ENCODE measurements around the gene COMTD1.

COMTD1 gene

GRCh38 chr10:75244487-75245353 is 9.0 kb upstream of the COMTD1 start:
- H3K36me3 ChIP-seq (ENCODE audit: control insufficient read depth, insufficient read depth, low read length, severe bottlenecking), result no peaks in the 10 kb centered on the region
- DNase-seq (ENCODE audit: low read depth), result no peak
- peaks cover 6% of the 10 kb centered on the region for H3K9me3 ChIP-seq (ENCODE audit: control insufficient read depth, low read length)
- H3K9ac ChIP-seq (ENCODE audit: low read length), result no peak overlapping the region
- H3K4me3 ChIP-seq (ENCODE audit: low read length), result no peak overlapping the region
- H3K4me1 ChIP-seq (ENCODE audit: control insufficient read depth, insufficient read depth, low read length), result no peaks in the 10 kb centered on the region
- H3K27me3 ChIP-seq (replicated peaks; ENCODE audit: control insufficient read depth, insufficient read depth, low read length), result peaks cover 14% of the 10 kb centered on the region

- Histone ChIP-seq H3K36me3 (ENCODE audit: control insufficient read depth, insufficient read depth, low read length, severe bottlenecking) (no peaks in the 10 kb centered on the region), H3K4me1 (ENCODE audit: control insufficient read depth, insufficient read depth, low read length) (no peaks in the 10 kb centered on the region)
These were observed 7.7 kb upstream of the COMTD1 start for GRCh38 chr10:75243426-75243825.

GRCh38 chr10:75240329-75241076 is 4.7 kb upstream of the COMTD1 start:
- Histone ChIP-seq H3K4me1 (ENCODE audit: control insufficient read depth, insufficient read depth, low read length) (peaks cover 2% of the 10 kb centered on the region), H3K4me3 (ENCODE audit: low read length) (no peak overlapping the region), H3K36me3 (ENCODE audit: control insufficient read depth, insufficient read depth, low read length, severe bottlenecking) (no peaks in the 10 kb centered on the region), H3K9ac (ENCODE audit: low read length) (no peak overlapping the region), H3K27me3 (replicated peaks; ENCODE audit: control insufficient read depth, insufficient read depth, low read length) (peaks cover 14% of the 10 kb centered on the region), H3K9me3 (ENCODE audit: control insufficient read depth, low read length) (peaks cover 6% of the 10 kb centered on the region)
- no peak for DNase-seq (ENCODE audit: low read depth)

More at GRCh38 chr10:75243426-75243825, 7.7 kb upstream of the COMTD1 start:
- H3K9ac ChIP-seq (ENCODE audit: low read length), result no peak overlapping the region
- H3K9me3 ChIP-seq (ENCODE audit: control insufficient read depth, low read length), result peaks cover 6% of the 10 kb centered on the region
- peaks cover 14% of the 10 kb centered on the region for H3K27me3 ChIP-seq (replicated peaks; ENCODE audit: control insufficient read depth, insufficient read depth, low read length)
- no peak overlapping the region for H3K4me3 ChIP-seq (ENCODE audit: low read length)
- no peak for DNase-seq (ENCODE audit: low read depth)

- no peak overlapping the region for H3K9ac ChIP-seq (ENCODE audit: low read length)
- DNase-seq (ENCODE audit: low read depth), result no peak
- H3K4me1 ChIP-seq (ENCODE audit: control insufficient read depth, insufficient read depth, low read length), result peaks cover 13% of the 10 kb centered on the region
- H3K4me3 ChIP-seq (ENCODE audit: low read length), result no peak overlapping the region
- H3K9me3 ChIP-seq (ENCODE audit: control insufficient read depth, low read length), result peaks cover 3% of the 10 kb centered on the region
- peaks cover 10% of the 10 kb centered on the region for H3K27me3 ChIP-seq (replicated peaks; ENCODE audit: control insufficient read depth, insufficient read depth, low read length)
- no peaks in the 10 kb centered on the region for H3K36me3 ChIP-seq (ENCODE audit: control insufficient read depth, insufficient read depth, low read length, severe bottlenecking)
These were observed 3.5 kb upstream of the COMTD1 start for GRCh38 chr10:75239096-75239790.

GRCh38 chr10:75238182-75239095 is 2.7 kb upstream of the COMTD1 start:
- Histone ChIP-seq H3K36me3 (ENCODE audit: control insufficient read depth, insufficient read depth, low read length, severe bottlenecking) (no peaks in the 10 kb centered on the region), H3K4me1 (ENCODE audit: control insufficient read depth, insufficient read depth, low read length) (peaks cover 13% of the 10 kb centered on the region), H3K9ac (ENCODE audit: low read length) (no peak overlapping the region), H3K9me3 (ENCODE audit: control insufficient read depth, low read length) (no peaks in the 10 kb centered on the region), H3K27me3 (replicated peaks; ENCODE audit: control insufficient read depth, insufficient read depth, low read length) (peaks cover 2% of the 10 kb centered on the region), H3K4me3 (ENCODE audit: low read length) (no peak overlapping the region)
- DNase-seq (ENCODE audit: low read depth), result no peak

- H3K9me3 ChIP-seq (ENCODE audit: control insufficient read depth, low read length), result no peaks in the 10 kb centered on the region
- no peak for DNase-seq (ENCODE audit: low read depth)
- no peaks in the 10 kb centered on the region for H3K27me3 ChIP-seq (replicated peaks; ENCODE audit: control insufficient read depth, insufficient read depth, low read length)
- H3K36me3 ChIP-seq (ENCODE audit: control insufficient read depth, insufficient read depth, low read length, severe bottlenecking), result peaks cover 20% of the 10 kb centered on the region
- H3K9ac ChIP-seq (ENCODE audit: low read length), result peak overlapping the region; percentile 84
- peaks cover 13% of the 10 kb centered on the region for H3K4me1 ChIP-seq (ENCODE audit: control insufficient read depth, insufficient read depth, low read length)
- peak overlapping the region; percentile 83 for H3K4me3 ChIP-seq (ENCODE audit: low read length)
These were observed 545 bp upstream of the COMTD1 start for GRCh38 chr10:75236178-75236825.

GRCh38 chr10:75234683-75235374 is 928 bp downstream of the COMTD1 start:
- Histone ChIP-seq H3K4me3 (ENCODE audit: low read length) (peak overlapping the region; percentile 83), H3K9me3 (ENCODE audit: control insufficient read depth, low read length) (no peaks in the 10 kb centered on the region), H3K27me3 (replicated peaks; ENCODE audit: control insufficient read depth, insufficient read depth, low read length) (no peaks in the 10 kb centered on the region), H3K36me3 (ENCODE audit: control insufficient read depth, insufficient read depth, low read length, severe bottlenecking) (peaks cover 34% of the 10 kb centered on the region), H3K4me1 (ENCODE audit: control insufficient read depth, insufficient read depth, low read length) (peaks cover 23% of the 10 kb centered on the region), H3K9ac (ENCODE audit: low read length) (peak overlapping the region; percentile 84)
- DNase-seq (ENCODE audit: low read depth), result no peak

- peak; percentile 93 for DNase-seq (ENCODE audit: low read depth)
These were observed 1.6 kb downstream of the COMTD1 start for GRCh38 chr10:75234017-75234682.

GRCh38 chr10:75233444-75234016 is 2.2 kb downstream of the COMTD1 start:
- H3K9me3 ChIP-seq (ENCODE audit: control insufficient read depth, low read length), result no peaks in the 10 kb centered on the region
- H3K36me3 ChIP-seq (ENCODE audit: control insufficient read depth, insufficient read depth, low read length, severe bottlenecking), result peaks cover 46% of the 10 kb centered on the region
- no peak overlapping the region for H3K4me3 ChIP-seq (ENCODE audit: low read length)
- no peak overlapping the region for H3K9ac ChIP-seq (ENCODE audit: low read length)
- H3K4me1 ChIP-seq (ENCODE audit: control insufficient read depth, insufficient read depth, low read length), result peaks cover 36% of the 10 kb centered on the region
- no peak for DNase-seq (ENCODE audit: low read depth)
- no peaks in the 10 kb centered on the region for H3K27me3 ChIP-seq (replicated peaks; ENCODE audit: control insufficient read depth, insufficient read depth, low read length)

More at GRCh38 chr10:75234017-75234682, 1.6 kb downstream of the COMTD1 start:
- Histone ChIP-seq H3K9me3 (ENCODE audit: control insufficient read depth, low read length) (no peaks in the 10 kb centered on the region), H3K9ac (ENCODE audit: low read length) (peak overlapping the region; percentile 84), H3K36me3 (ENCODE audit: control insufficient read depth, insufficient read depth, low read length, severe bottlenecking) (peaks cover 40% of the 10 kb centered on the region), H3K4me1 (ENCODE audit: control insufficient read depth, insufficient read depth, low read length) (peaks cover 29% of the 10 kb centered on the region), H3K4me3 (ENCODE audit: low read length) (peak overlapping the region; percentile 83), H3K27me3 (replicated peaks; ENCODE audit: control insufficient read depth, insufficient read depth, low read length) (no peaks in the 10 kb centered on the region)

Measured in adipocyte (in vitro differentiated cells).